ENCODE measurements around the gene FKBP1A. TPM values are rescaled to one million over a fixed set of nuclear protein-coding genes. Genes with fewer than 3 reads are reported as not detected.
"Not testable (repeated sequence)": the region's sequence is repeated elsewhere in the genome, so short reads cannot be mapped to it uniquely, and the experiment has no call there.

The FKBP1A gene
- total and polyA plus RNA-seq, 4 experiments from 2014 or later = 47.0 to 86.4 (median 70.0) TPM

- ChIA-PET CTCF (ENCODE audit: partially characterized antibody) (interaction anchor here (1.3 kb wide), 1 partner anchor 18 kb away, joined by 4 read pairs; no protein-coding TSS in a partner anchor), POLR2A (ENCODE audit: partially characterized antibody) (no interaction called here)
- Mint-ChIP-seq H3K9me3 (peaks cover 0 to 15% (median 8%) of the 10 kb centered on the region in 8 donors), H3K4me3 (peak overlapping the region in 3 of 8 donors; percentile 3 to 56 (median 10)), H3K27ac (peak overlapping the region in 1 of 7 donors; percentile 38), H3K36me3 (peaks cover 0 to 8% of the 10 kb centered on the region in 2 donors), H3K27me3 (no peaks in the 10 kb centered on the region), H3K4me1 (peaks cover 8 to 21% (median 11%) of the 10 kb centered on the region in 4 donors)
- no peaks in the 10 kb centered on the region for H3K36me3 ChIP-seq (ENCODE audit: insufficient read depth, low read length)
- H3K27me3 ChIP-seq (ENCODE audit: insufficient read depth, low read length) = no peaks in the 10 kb centered on the region
- H3K4me1 ChIP-seq (ENCODE audit: insufficient read depth, low read length) = peaks cover 8% of the 10 kb centered on the region
- H3K9me3 ChIP-seq (ENCODE audit: control insufficient read depth in 1 of 2, low read length in 2 of 2) = no peaks in the 10 kb centered on the region
- intact Hi-C loops (cut with micrococcal nuclease) = no loop called here
- no peak for DNase-seq
- H3K4me3 ChIP-seq (ENCODE audit: low read length in 2 of 2) = no peak overlapping the region
- no peak overlapping the region for H3K27ac ChIP-seq (ENCODE audit: low read depth, low read length)
Measured at GRCh38 chr20:1402149-1402548, 9.3 kb upstream of the FKBP1A start.

- ChIA-PET CTCF (ENCODE audit: partially characterized antibody) (interaction anchor here (1.2 to 2.9 kb wide), 3 partner anchors 18 to 36 kb away, joined by 3 to 8 read pairs (median 4); no protein-coding TSS in a partner anchor), POLR2A (ENCODE audit: partially characterized antibody) (no interaction called here)
- peaks cover 0 to 19% (median 13%) of the 10 kb centered on the region in 8 donors for H3K9me3 Mint-ChIP-seq
- no peak overlapping the region for H3K4me3 Mint-ChIP-seq
- Histone ChIP-seq H3K27ac (ENCODE audit: low read depth, low read length) (no peak overlapping the region), H3K4me1 (ENCODE audit: insufficient read depth, low read length) (peaks cover 8% of the 10 kb centered on the region), H3K4me3 (ENCODE audit: low read length in 2 of 2) (no peak overlapping the region), H3K27me3 (ENCODE audit: insufficient read depth, low read length) (no peaks in the 10 kb centered on the region), H3K9me3 (ENCODE audit: control insufficient read depth in 1 of 2, low read length in 2 of 2) (no peaks in the 10 kb centered on the region), H3K36me3 (ENCODE audit: insufficient read depth, low read length) (no peaks in the 10 kb centered on the region)
- no peak overlapping the region for H3K27ac Mint-ChIP-seq
- H3K4me1 Mint-ChIP-seq = peaks cover 11 to 28% (median 18%) of the 10 kb centered on the region in 4 donors
- intact Hi-C loops (cut with micrococcal nuclease) = no loop called here
- H3K36me3 Mint-ChIP-seq = peaks cover 0 to 11% of the 10 kb centered on the region in 2 donors
- no peaks in the 10 kb centered on the region for H3K27me3 Mint-ChIP-seq
- DNase-seq = no peak
Measured at GRCh38 chr20:1401451-1401907, 8.6 kb upstream of the FKBP1A start.

- POLR2A ChIA-PET (ENCODE audit: partially characterized antibody); H3K4me3 ChIP-seq (ENCODE audit: low read length in 2 of 2); H3K27me3 ChIP-seq (ENCODE audit: insufficient read depth, low read length); H3K36me3 ChIP-seq (ENCODE audit: insufficient read depth, low read length); H3K9me3 ChIP-seq (ENCODE audit: control insufficient read depth in 1 of 2, low read length in 2 of 2); H3K4me1 ChIP-seq (ENCODE audit: insufficient read depth, low read length); H3K27ac Mint-ChIP-seq; H3K27ac ChIP-seq (ENCODE audit: low read depth, low read length); H3K4me3 Mint-ChIP-seq; H3K27me3 Mint-ChIP-seq; DNase-seq: not testable (repeated sequence)
- CTCF ChIA-PET (ENCODE audit: partially characterized antibody) = interaction anchor here (1.4 to 2.9 kb wide), 3 partner anchors 22 to 87 kb away, joined by 3 to 8 read pairs (median 4); no protein-coding TSS in a partner anchor
- peaks cover 0 to 11% of the 10 kb centered on the region in 2 donors for H3K36me3 Mint-ChIP-seq
- peaks cover 14 to 36% (median 20%) of the 10 kb centered on the region in 4 donors for H3K4me1 Mint-ChIP-seq
- intact Hi-C loops (cut with micrococcal nuclease) = loop anchor here (10.0 kb wide), 1 partner anchor 555 kb away; no protein-coding TSS in a partner anchor
- H3K9me3 Mint-ChIP-seq = peaks cover 0 to 19% (median 13%) of the 10 kb centered on the region in 8 donors
Measured at GRCh38 chr20:1399678-1400366, 7.0 kb upstream of the FKBP1A start.

DNA sequence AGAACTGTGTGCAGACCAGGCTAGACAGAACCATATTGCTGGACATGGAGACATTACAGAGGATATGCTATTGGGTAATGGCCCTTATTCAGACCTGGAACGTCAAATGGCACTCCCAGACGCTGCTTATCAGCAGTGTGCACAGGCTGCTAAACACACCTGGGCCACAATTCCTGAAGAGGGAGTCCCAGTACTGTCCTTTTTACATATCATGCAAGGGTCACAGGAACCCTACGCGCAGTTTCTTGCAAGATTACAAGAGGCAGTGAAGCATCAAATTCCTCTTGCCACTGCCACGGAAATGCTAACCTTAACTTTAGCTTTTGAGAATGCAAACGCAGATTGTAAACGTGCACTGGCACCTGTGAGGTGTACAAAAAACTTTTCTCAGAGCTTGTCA lies 5.3 kb upstream of the FKBP1A start:
- DNase-seq; H3K36me3 ChIP-seq (ENCODE audit: insufficient read depth, low read length); POLR2A ChIA-PET (ENCODE audit: partially characterized antibody); H3K4me3 Mint-ChIP-seq; H3K27ac ChIP-seq (ENCODE audit: low read depth, low read length); H3K9me3 ChIP-seq (ENCODE audit: control insufficient read depth in 1 of 2, low read length in 2 of 2); H3K27me3 ChIP-seq (ENCODE audit: insufficient read depth, low read length); H3K27ac Mint-ChIP-seq; H3K4me3 ChIP-seq (ENCODE audit: low read length in 2 of 2); H3K27me3 Mint-ChIP-seq; CTCF ChIA-PET (ENCODE audit: partially characterized antibody): not testable (repeated sequence)
- H3K4me1 ChIP-seq (ENCODE audit: insufficient read depth, low read length) = peaks cover 16% of the 10 kb centered on the region
- intact Hi-C loops (cut with micrococcal nuclease) = loop anchor here (10.0 kb wide), 1 partner anchor 553 kb away; no protein-coding TSS in a partner anchor
- H3K36me3 Mint-ChIP-seq = peaks cover 0 to 11% of the 10 kb centered on the region in 2 donors
- H3K4me1 Mint-ChIP-seq = peaks cover 21 to 50% (median 30%) of the 10 kb centered on the region in 4 donors
- peaks cover 0 to 18% (median 12%) of the 10 kb centered on the region in 8 donors for H3K9me3 Mint-ChIP-seq

DNA sequence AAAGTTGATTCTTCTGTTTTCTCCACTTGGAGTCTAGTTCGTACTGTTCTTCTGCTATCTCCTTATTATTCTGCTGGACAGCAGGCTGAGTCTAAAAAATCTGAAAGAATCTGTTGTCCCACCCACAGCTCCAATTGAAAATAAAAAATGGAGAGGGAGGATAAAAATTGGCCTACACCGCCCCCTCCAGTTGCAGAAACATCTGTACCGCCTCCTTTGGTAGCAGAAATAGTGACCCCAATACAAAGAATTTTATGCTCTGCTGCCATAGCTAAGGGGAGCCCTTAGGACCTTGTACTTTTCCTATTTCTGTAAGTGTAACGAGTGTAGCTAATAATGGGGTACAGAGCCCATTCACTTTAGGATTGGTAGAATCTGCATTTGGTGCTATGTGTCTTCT lies 4.9 kb upstream of the FKBP1A start:
- POLR2A ChIA-PET (ENCODE audit: partially characterized antibody) = no interaction called here
- Histone ChIP-seq H3K27me3 (ENCODE audit: insufficient read depth, low read length) (no peaks in the 10 kb centered on the region), H3K36me3 (ENCODE audit: insufficient read depth, low read length) (no peaks in the 10 kb centered on the region), H3K4me1 (ENCODE audit: insufficient read depth, low read length) (peaks cover 17% of the 10 kb centered on the region), H3K4me3 (ENCODE audit: low read length in 2 of 2) (no peak overlapping the region), H3K9me3 (ENCODE audit: control insufficient read depth in 1 of 2, low read length in 2 of 2) (no peaks in the 10 kb centered on the region), H3K27ac (ENCODE audit: low read depth, low read length) (no peak overlapping the region)
- no peaks in the 10 kb centered on the region for H3K27me3 Mint-ChIP-seq
- intact Hi-C loops (cut with micrococcal nuclease) = loop anchor here (10.0 kb wide), 1 partner anchor 553 kb away; no protein-coding TSS in a partner anchor
- no peak overlapping the region for H3K4me3 Mint-ChIP-seq
- CTCF ChIA-PET (ENCODE audit: partially characterized antibody) = no interaction called here
- H3K9me3 Mint-ChIP-seq = peaks cover 0 to 17% (median 10%) of the 10 kb centered on the region in 8 donors
- H3K36me3 Mint-ChIP-seq = peaks cover 0 to 11% of the 10 kb centered on the region in 2 donors
- DNase-seq = no peak
- peaks cover 23 to 51% (median 31%) of the 10 kb centered on the region in 4 donors for H3K4me1 Mint-ChIP-seq
- no peak overlapping the region for H3K27ac Mint-ChIP-seq

- CTCF ChIA-PET (ENCODE audit: partially characterized antibody) = no interaction called here
- intact Hi-C loops (cut with micrococcal nuclease) = loop anchor here (10.0 kb wide), 1 partner anchor 552 kb away; no protein-coding TSS in a partner anchor
- no peaks in the 10 kb centered on the region for H3K27me3 ChIP-seq (ENCODE audit: insufficient read depth, low read length)
- no peaks in the 10 kb centered on the region for H3K36me3 ChIP-seq (ENCODE audit: insufficient read depth, low read length)
- POLR2A ChIA-PET (ENCODE audit: partially characterized antibody) = no interaction called here
- peaks cover 16% of the 10 kb centered on the region for H3K4me1 ChIP-seq (ENCODE audit: insufficient read depth, low read length)
- Mint-ChIP-seq H3K27me3 (no peaks in the 10 kb centered on the region), H3K9me3 (peaks cover 0 to 13% (median 5%) of the 10 kb centered on the region in 8 donors), H3K27ac (peak overlapping the region in 3 of 7 donors; percentile 30 to 77 (median 67)), H3K4me3 (no peak overlapping the region), H3K4me1 (peaks cover 18 to 46% (median 27%) of the 10 kb centered on the region in 4 donors), H3K36me3 (peaks cover 4 to 7% of the 10 kb centered on the region in 2 donors)
- no peak overlapping the region for H3K27ac ChIP-seq (ENCODE audit: low read depth, low read length)
- no peak for DNase-seq
- no peak overlapping the region for H3K4me3 ChIP-seq (ENCODE audit: low read length in 2 of 2)
- H3K9me3 ChIP-seq (ENCODE audit: control insufficient read depth in 1 of 2, low read length in 2 of 2) = no peaks in the 10 kb centered on the region
Measured at GRCh38 chr20:1396702-1397101, 3.8 kb upstream of the FKBP1A start.

DNA sequence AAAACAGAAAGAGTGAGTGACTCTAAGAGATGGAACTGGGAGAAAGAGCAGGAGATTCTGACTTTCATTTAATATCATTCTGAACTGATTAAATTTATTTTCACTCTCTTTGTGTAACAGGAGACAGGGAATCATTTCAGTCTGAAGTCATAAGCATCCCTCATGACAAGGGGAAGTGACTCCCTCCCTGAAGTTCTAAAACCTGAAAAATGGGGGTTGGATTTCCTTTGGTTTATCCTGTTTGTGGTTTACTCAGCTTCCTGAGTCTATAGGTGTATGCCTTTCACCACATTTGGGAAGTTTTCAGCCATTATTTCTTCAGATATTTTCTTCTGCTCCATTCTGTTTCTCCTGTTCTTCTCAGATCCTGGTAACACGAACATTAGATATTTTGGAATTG lies 3.4 kb upstream of the FKBP1A start:
- intact Hi-C loops (cut with micrococcal nuclease) = loop anchor here (10.0 kb wide), 1 partner anchor 551 kb away; no protein-coding TSS in a partner anchor
- CTCF ChIA-PET (ENCODE audit: partially characterized antibody) = interaction anchor here (1.4 kb wide), 1 partner anchor 40 kb away, joined by 5 read pairs; no protein-coding TSS in a partner anchor
- Histone ChIP-seq H3K36me3 (ENCODE audit: insufficient read depth, low read length) (no peaks in the 10 kb centered on the region), H3K4me1 (ENCODE audit: insufficient read depth, low read length) (peaks cover 20% of the 10 kb centered on the region), H3K27ac (ENCODE audit: low read depth, low read length) (no peak overlapping the region), H3K27me3 (ENCODE audit: insufficient read depth, low read length) (no peaks in the 10 kb centered on the region), H3K4me3 (ENCODE audit: low read length in 2 of 2) (no peak overlapping the region), H3K9me3 (ENCODE audit: control insufficient read depth in 1 of 2, low read length in 2 of 2) (no peaks in the 10 kb centered on the region)
- no peak overlapping the region for H3K4me3 Mint-ChIP-seq
- DNase-seq = no peak
- POLR2A ChIA-PET (ENCODE audit: partially characterized antibody) = no interaction called here
- H3K27me3 Mint-ChIP-seq = no peaks in the 10 kb centered on the region
- peak overlapping the region in 2 of 7 donors; percentile 67 to 77 for H3K27ac Mint-ChIP-seq
- peaks cover 0 to 12% (median 5%) of the 10 kb centered on the region in 8 donors for H3K9me3 Mint-ChIP-seq
- H3K36me3 Mint-ChIP-seq = peaks cover 4 to 8% of the 10 kb centered on the region in 2 donors
- H3K4me1 Mint-ChIP-seq = peaks cover 22 to 48% (median 31%) of the 10 kb centered on the region in 4 donors
